A549 treated with Mapracorat at 1 μM for 4 hours (cell line): ENCODE measurements around the gene ABCD1. TPM values are rescaled to one million over a fixed set of nuclear protein-coding genes. Genes with fewer than 3 reads are reported as not detected.

Experiments
- total RNA-seq: library from RNA; stranded (reverse); fragments of 200-300 nt; extraction: Qiagen RNA extraction; gene quantifications from 5 replicates; pipeline ENCODE4 v1.2.3, GENCODE V29; 2022

The ABCD1 gene
- 2.8 to 4.1 TPM (median 4.1 TPM) in 5 replicates for total RNA-seq

DNA sequence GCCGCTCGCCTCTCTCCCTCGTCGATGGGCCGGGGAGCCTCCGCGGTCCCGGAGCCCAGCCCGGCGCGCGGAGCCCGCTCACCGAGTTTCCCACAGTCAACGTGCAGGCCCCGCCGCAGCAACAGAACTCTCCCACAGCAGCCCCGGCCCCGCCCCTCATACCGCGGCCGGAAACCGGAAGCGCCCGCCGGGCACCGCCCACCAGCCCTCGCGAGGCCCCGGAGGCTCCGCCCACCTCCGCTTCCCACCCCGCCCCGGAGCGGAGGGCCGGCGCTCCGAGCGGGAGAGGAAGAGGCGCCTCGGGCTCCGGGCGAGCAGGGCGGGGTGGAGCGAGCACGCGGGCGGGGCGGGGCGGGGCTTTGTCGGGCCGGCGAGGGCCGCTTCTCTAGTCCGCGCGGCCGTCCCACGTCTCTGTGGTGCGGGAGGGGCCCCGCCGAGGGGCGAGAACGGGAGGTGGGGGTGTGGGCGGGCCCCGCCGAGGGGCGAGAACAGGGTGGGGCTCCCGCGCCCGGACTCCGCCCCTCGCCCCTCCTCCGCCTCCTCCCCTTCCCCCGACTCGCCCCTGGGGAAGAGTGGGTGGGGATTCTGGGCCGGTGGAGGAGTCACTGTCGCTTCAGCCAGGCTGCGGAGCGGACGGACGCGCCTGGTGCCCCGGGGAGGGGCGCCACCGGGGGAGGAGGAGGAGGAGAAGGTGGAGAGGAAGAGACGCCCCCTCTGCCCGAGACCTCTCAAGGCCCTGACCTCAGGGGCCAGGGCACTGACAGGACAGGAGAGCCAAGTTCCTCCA lies at the start of gene ABCD1, which contains the start of gene BCAP31:
Gene ABCD1, plus strand, starts transcription at position 605 of the 787 bp plus-strand sequence. CDS start 411 bp downstream, outside the sequence.
Gene BCAP31, minus strand, starts transcription at position 136 of the 787 bp plus-strand sequence. CDS start 1,143 bp downstream, outside the sequence.

DNA sequence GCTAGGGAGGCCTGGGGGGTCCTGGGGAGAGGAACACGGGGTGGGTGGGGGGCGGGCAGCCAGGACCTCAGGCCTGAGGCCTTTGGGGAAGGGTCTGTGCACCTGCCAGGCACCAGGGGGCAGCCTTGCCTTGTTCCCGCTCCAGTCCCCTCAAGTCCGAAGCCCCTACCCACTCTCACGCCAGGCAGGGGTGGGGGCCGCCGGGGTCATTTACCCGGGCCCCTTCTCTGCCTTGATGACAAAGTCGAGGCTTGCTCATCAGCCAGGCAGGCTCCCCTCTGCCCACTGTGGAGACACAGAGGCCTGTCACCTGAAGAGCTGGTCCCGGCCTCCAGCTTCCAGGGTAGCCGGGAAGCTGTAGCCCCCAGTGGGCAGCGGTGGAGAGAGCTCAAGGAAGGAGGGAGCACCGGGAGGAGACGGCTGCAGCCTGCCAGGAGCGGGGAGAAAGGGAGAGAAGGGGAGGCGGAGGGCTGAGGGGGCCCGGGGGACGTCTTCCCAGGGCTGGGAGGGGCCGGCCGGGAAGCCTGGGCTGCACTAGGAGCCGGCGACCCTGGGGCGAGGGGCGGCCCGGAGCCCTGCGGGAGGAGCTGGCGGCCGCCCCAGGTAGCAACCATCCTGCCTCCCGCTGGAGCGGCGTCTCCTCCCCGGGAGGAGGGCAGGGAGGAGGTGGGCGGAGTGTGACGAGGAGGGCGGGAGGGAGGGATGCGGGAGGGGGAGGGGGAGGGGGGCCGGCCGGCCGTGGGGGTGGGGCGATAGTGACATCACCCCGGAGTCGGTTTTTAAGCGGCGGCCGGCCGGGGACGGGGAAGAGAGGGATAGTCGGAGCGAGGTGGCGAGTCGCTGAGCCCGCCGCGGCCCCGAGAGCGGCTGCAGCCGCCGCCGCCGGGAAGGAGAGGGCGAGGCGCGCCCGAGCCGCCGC lies 37.3 kb upstream of the ABCD1 start, which contains the start of gene SLC6A8:
Gene SLC6A8, plus strand, starts transcription at position 806 of the 919 bp plus-strand sequence. CDS start 649 bp downstream, outside the sequence.

GRCh38 chrX:153763989-153764755 lies 39.5 kb downstream of the ABCD1 start, which contains the start of gene PLXNB3:
TSS of gene PLXNB3 (plus strand) at chrX:153764249. CDS start at chrX:153765536, 1,287 bp downstream.

GRCh38 chrX:153780678-153781427 lies 56.2 kb downstream of the ABCD1 start, which contains the start of gene SRPK3:
TSS of gene SRPK3 (plus strand) at chrX:153781041. CDS start at chrX:153781087, 46 bp downstream.

Other genes starting within 250 kb of the ABCD1 start
- gene BGN, start 229.9 kb upstream of the ABCD1 start, total RNA-seq = 0.07 to 0.08 TPM in 2 of 5 replicates, not detected in the others
- 0.06 to 0.14 TPM (median 0.10 TPM) in 5 replicates for gene ATP2B3, start 207.2 kb upstream of the ABCD1 start, total RNA-seq
- gene CCNQ, start 125.7 kb upstream of the ABCD1 start, total RNA-seq = 42.8 to 61.8 TPM (median 59.8 TPM) in 5 replicates
- gene DUSP9, start 77.7 kb upstream of the ABCD1 start, total RNA-seq = 0.89 to 1.9 TPM (median 1.4 TPM) in 5 replicates
- gene PNCK, start 51.0 kb upstream of the ABCD1 start, total RNA-seq = 0.12 to 0.60 TPM (median 0.23 TPM) in 4 of 5 replicates, not detected in the other
- 9.7 to 13.5 TPM (median 12.0 TPM) in 5 replicates for gene SLC6A8, start 36.9 kb upstream of the ABCD1 start, total RNA-seq
- 352 to 443 TPM (median 371 TPM) in 5 replicates for gene BCAP31, start 469 bp upstream of the ABCD1 start, total RNA-seq
- 2.1 to 4.7 TPM (median 3.3 TPM) in 5 replicates for gene PLXNB3, start 39.4 kb downstream of the ABCD1 start, total RNA-seq
- gene SRPK3, start 56.2 kb downstream of the ABCD1 start, total RNA-seq = 0.36 to 0.48 TPM in 2 of 5 replicates, not detected in the others
- gene IDH3G, start 69.5 kb downstream of the ABCD1 start, total RNA-seq = 60.5 to 64.9 TPM (median 61.8 TPM) in 5 replicates
- 383 to 440 TPM (median 400 TPM) in 5 replicates for gene SSR4, start 69.8 kb downstream of the ABCD1 start, total RNA-seq
- gene PDZD4, start 105.7 kb downstream of the ABCD1 start, total RNA-seq = 2.9 to 4.3 TPM (median 3.7 TPM) in 5 replicates
- 16.6 to 21.9 TPM (median 18.2 TPM) in 5 replicates for gene L1CAM, start 161.3 kb downstream of the ABCD1 start, total RNA-seq
- gene AVPR2, start 179.8 kb downstream of the ABCD1 start, total RNA-seq = 0.11 to 0.22 TPM in 2 of 5 replicates, not detected in the others
- gene ARHGAP4, start 201.4 kb downstream of the ABCD1 start, total RNA-seq = 0.91 to 2.2 TPM (median 1.9 TPM) in 5 replicates
- gene NAA10, start 210.2 kb downstream of the ABCD1 start, total RNA-seq = 201 to 244 TPM (median 219 TPM) in 5 replicates
- 0.19 TPM in 2 of 5 replicates, not detected in the others for gene RENBP, start 219.8 kb downstream of the ABCD1 start, total RNA-seq
- gene HCFC1, start 247.0 kb downstream of the ABCD1 start, total RNA-seq = 31.5 to 41.8 TPM (median 37.1 TPM) in 5 replicates
- gene TMEM187, start 247.9 kb downstream of the ABCD1 start, total RNA-seq = 4.3 to 7.9 TPM (median 6.0 TPM) in 5 replicates